ENCODE data around the gene MECP2. TPM values are rescaled to one million over a fixed set of nuclear protein-coding genes. Genes with fewer than 3 reads are reported as not detected.

Gene MECP2
- total RNA-seq, 1 donor from 2014 or later = 105 TPM

DNA sequence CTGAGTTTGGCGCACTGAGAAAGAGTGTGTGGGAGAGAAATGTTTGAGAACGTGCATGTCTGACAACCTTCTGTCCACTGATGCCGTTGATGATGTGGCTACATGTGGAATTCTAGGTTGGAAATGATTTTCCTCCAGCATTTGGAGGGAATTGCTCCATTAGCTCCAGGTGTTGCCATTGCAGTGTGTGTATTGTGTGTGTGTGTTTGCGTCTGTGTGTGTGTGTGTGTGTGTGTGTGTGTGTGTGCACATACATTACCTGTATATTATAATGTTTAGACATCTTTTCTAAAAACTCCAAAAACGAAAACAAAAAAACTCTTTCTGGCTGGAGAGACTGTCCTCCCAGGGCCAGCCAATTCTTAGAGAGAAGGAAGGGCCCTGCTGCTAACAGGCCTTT is 18.2 kb upstream of the MECP2 start:
- no peak for DNase-seq (ENCODE audit: low spot score)

DNA sequence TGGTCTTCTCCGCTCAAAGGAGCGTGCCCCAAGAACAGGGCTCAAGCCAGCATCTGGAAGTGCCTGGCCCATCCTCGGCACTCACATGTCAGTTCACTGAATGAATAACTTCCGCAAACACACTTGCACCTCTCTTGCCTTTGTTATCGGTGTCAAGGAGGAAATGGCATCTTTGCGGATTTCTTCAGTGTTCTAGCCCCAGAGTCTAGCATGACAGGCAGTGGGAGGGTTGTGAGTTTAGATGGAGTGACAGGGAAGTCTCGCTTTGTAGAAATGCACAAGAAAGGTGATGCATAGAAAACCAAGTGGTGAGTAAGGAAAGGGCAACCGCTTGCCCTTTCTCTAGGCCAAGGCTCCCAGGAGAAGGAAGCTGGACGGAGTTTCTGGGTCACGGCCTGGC is 17.6 kb upstream of the MECP2 start:
- DNase-seq (ENCODE audit: low spot score) = no peak

DNA sequence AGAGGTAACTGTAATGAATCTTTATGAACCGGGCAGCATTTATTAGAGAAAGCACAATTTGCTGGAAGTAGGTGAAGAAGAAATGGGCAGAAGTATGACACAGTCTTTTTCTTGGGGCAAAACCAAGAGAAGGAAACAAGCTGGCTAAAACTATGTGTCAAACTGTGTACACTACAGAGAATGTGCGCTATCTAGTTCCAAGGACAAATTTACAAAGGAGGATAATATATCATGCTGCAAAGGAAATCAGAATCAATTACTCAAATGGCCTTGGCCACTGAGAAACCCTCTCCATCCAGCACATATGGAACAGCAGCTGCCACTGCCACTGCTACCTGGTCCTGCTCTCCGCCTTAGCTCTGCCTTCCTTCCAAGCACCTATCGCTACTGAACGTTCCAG is 17.1 kb upstream of the MECP2 start:
- no peak for DNase-seq (ENCODE audit: low spot score)

GRCh38 chrX:154113729-154114128 is 16.2 kb upstream of the MECP2 start:
- DNase-seq (ENCODE audit: low spot score) = no peak

GRCh38 chrX:154098551-154098950 is 1.0 kb upstream of the MECP2 start:
- DNase-seq (ENCODE audit: low spot score) = no peak

DNA sequence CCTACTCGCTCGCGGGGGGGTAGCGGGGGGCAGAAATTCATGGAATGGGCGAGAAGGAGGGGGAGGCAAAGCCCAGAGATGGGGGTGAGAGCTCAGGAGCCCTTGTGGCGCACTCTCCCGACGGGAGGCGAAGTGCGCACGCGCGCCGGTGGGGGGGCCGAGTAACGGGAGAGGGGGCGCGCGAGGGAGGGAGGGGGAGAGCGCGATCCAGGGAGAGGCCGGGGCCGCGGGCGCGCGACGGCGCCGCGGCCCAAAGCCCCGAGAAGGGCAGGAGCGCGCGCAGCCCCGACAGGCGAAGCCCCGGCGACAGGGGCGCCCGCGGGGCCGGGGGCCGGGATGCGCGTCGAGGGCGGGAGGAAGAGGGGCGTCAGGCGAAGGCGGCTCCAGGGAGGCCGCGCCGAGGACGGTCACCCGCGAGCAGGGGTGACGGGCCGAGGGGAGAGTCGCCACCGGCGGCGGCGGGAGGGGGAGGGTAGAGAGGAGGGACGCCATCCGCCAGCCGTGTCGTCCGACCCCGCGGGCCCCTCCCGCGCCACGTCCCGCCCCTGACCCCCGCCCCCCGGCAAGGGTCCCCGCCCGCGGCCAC is 421 bp downstream of the MECP2 start:
- peak; percentile 75 for DNase-seq (ENCODE audit: low spot score)

DNA sequence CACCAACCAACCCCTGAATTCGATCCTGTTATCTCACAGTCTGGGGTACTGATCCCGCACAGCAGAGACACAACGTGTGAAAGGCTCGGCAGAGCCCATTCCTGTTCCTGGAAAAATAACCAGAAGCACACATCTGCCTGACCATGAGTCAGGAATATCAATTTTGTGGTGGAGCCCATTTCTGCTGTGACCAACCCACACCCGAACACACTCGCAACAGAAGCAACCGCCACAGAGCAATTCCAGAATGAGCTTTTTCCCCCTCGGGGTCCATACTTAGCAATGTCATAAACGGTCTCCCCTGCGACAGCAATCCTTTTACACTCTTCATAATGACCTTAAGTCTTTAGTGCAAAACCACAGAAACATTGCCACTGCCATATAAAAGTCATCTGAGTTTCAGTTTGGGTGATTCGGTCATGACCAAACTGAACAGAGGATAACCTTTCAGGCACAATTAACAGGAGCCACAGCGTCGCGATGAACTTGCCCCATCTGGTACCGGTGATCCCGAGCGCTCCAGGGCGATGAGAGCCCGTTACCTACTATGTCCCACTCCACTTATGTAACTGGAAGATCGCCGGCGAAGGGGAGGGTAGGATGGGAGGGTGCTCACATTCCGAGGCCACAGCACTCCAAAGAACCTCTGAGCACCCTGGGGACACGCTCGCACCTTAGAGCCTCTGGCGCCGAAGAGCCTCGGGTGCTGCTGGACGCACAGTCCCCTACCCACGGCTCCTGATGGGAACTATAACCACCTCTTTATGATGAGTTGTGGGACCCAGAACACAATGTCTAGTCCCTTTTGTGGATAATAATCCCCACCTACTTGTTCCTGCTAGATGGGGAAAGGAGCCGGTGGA is 1.1 kb downstream of the MECP2 start:
- no peak for DNase-seq (ENCODE audit: low spot score)

DNA sequence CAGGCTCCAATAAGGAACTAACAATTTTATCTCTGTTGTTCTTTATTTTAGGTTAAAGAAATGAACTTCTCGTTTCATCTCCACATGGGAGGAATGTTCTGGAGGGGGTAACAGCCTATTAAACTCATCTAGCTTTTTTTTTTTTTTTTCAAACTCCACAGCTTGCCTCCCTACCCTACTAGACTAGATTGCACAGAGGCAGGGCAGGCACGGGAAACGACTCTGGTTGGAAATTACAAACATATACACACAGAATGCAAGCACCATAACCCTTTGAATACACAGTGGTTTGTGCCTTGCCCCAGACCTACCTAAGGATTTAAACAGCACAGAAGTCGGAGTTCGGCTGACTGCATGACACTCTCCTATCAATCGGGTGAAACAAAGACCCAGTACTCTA is 2.7 kb downstream of the MECP2 start:
- no peak for DNase-seq (ENCODE audit: low spot score)

GRCh38 chrX:154093965-154094364 is 3.6 kb downstream of the MECP2 start:
- DNase-seq (ENCODE audit: low spot score) = no peak

GRCh38 chrX:154092371-154092770 is 5.1 kb downstream of the MECP2 start:
- DNase-seq (ENCODE audit: low spot score) = no peak

DNA sequence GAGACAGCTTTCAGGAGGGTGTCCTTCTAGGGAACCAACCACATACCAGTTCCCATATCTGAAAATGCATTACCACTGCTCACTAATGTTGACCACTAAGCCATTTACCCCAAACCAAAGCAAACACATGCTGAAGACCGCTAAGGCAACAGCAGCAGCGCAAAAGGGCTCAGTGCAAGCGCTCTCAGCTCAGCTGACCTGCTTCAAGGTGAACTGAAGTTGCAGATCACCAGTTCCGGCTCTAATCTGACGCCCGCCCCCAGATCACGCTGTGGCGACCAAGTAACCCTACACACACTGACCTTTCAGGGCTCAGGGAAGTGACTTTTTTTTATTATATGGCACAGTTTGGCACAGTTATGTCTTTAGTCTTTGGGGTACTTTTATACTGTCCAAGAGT is 5.8 kb downstream of the MECP2 start:
- no peak for DNase-seq (ENCODE audit: low spot score)

DNA sequence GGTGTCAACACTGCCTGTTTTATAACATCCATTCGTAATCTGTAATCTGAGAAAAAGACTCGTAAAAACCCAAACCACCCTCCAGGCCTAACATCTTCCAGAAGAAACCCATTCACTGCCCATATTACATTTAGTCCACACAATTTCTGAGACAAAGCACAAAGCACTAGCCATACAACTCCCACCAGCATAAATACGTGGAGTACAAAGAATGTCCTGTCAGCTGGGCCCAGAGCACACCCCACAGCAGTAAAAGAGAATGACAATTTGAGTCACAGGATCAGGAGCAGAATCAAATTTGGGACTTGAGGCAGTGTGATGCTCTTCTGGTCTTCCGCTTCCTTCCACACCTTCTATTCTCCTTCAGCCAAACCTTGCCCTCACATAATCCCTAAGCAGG is 6.8 kb downstream of the MECP2 start:
- DNase-seq (ENCODE audit: low spot score) = no peak

- no peak for DNase-seq (ENCODE audit: low spot score)
These were observed 12.8 kb downstream of the MECP2 start for GRCh38 chrX:154084449-154085300.

DNA sequence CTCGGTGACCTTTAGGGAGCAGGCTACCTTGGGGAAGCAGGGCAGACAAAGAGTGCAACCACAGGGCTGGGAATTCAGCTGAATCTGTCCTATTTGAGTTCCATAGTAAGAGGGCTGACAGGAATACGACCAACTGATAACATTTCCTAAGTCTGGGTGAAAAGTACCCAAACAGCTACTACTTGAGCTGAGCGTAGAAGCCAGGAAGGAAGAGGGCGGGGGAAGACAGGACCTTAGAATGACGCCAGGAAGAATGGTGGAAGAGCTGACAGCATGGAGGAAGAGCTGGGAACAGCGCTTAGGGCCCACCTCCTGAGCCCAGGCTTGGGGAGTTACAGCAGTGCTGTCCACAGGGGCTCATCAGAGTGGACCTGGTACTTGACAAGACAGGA is 14.4 kb downstream of the MECP2 start:
- peak; percentile 36 for DNase-seq (ENCODE audit: low spot score)

- DNase-seq (ENCODE audit: low spot score) = no peak
These were observed 15.0 kb downstream of the MECP2 start for GRCh38 chrX:154082396-154083125.

DNA sequence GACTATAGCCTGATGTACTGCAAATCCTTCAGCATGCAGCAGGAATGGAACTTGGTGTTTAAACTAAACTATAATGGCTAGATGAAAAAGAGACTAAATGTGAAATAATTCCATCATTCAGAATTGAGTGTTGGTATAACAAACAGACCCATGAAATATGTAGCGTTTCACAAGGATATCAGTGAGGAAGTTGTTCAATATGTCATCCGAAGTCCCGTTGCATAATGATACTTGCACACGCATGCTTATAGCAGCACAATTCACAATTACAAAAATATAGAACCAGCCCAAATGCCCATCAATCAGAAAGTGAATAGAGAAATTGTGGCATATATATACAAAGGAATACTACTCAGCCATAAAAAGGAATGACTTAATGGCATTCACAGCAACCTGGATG is 20.4 kb downstream of the MECP2 start:
- no peak for DNase-seq (ENCODE audit: low spot score)

DNA sequence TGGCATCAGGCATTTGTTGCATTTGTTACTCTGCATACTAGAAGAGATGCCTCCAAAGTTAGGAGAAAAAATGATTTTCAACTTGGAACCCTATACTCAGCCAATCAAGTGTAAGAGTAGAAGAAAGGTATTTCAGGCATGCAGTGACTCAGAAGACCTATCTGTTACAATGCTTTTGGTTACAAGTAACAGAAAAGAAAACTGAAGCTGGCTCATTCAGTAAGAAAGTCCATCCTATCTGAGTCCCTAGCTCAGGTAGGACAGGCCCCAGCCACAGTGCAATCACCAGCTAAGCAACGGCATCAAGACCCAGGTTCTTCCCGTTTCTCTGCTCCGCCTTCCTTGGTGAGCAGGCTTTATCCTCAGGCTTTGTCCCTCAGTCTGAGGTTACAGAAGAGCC is 23.3 kb downstream of the MECP2 start:
- DNase-seq (ENCODE audit: low spot score) = no peak

GRCh38 chrX:154072192-154072591 is 25.3 kb downstream of the MECP2 start:
- no peak for DNase-seq (ENCODE audit: low spot score)

DNA sequence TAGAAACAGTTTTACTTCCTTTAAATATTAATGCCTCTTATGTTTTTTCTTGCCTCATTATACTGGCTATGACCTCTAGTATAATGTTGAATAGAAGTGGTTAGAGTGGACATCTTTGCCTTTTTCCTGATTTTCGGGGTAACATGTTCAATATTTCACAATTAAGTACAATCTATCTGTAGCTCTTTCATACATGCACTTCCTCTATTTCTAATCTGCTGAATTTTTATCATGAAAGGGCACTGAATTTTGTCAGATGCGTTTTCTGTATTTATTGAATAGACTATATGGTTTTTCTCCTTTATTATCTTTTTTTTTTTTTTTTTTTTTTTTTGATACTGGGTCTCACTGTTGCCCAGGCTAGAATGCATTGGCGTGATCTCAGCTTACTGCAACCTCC is 29.0 kb downstream of the MECP2 start:
- DNase-seq (ENCODE audit: low spot score) = no peak

DNA sequence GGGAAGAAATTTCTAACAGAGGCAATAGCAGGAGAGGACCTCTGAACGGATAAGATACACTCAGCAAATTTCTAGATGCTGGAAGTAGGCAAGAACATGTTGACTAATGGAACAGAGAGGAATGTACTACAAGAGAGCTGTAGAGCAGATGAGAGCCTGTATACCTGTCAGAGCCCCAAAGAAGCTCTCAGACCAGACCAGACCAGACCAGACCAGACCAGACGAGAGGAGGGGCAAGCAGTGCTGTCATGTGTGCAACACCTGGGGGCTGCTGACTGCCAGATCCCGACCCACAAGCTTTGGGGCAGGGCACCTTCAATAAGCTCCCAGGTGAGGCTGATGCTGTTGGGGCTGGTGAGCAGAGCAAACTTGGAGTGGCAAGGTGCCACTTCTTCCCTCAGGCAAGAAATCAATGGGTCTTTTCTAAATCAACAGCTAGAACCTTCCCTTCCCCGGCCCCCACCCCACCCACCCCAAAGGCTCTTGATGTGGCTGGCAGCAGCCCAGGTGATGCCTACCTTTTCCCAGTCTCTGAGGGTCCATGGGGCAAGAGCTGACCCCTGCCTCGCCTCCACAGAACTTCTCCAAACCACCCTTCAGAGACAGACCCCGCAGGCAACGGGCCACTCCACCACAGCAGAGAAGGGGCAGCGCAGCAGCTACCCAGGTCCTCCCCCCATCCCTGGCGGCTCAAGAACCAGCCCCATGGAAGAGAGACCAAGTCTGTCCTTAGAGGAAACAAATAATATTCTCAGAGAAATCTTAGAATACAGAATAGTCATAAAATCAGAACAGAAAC is 32.7 kb downstream of the MECP2 start:
- DNase-seq (ENCODE audit: low spot score) = no peak

DNA sequence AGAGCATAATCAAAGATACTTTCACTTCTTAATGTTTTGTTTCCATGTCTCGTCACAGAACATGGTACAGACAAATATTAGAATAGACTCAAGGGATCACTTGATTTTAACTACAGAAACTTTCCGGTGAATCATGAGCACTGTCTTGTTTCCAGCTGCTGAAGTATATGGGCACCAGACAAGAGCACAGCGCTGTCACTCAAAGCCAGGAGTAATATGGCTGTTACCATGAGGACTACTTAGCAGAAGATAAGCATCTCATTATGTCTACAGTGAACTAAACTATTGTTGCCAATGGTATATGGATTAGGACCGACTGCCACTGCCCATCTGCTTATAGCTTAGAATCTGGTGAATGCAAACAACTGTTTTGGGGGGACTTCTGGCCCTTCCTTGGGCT is 34.3 kb downstream of the MECP2 start:
- no peak for DNase-seq (ENCODE audit: low spot score)
